NCI-H1436 (cell line): ENCODE data around the gene UXS1.
"Not testable (repeated sequence)": the region's sequence is repeated elsewhere in the genome, so short reads cannot be mapped to it uniquely, and the experiment has no call there.

Source experiments
- DNase-seq: peaks from one replicate; lab custom pipeline; 2025; lab: John Stamatoyannopoulos, UW

The UXS1 gene

GRCh38 chr2:106160786-106161261, 33.3 kb downstream of the UXS1 start:
- DNase-seq: no peak

DNA sequence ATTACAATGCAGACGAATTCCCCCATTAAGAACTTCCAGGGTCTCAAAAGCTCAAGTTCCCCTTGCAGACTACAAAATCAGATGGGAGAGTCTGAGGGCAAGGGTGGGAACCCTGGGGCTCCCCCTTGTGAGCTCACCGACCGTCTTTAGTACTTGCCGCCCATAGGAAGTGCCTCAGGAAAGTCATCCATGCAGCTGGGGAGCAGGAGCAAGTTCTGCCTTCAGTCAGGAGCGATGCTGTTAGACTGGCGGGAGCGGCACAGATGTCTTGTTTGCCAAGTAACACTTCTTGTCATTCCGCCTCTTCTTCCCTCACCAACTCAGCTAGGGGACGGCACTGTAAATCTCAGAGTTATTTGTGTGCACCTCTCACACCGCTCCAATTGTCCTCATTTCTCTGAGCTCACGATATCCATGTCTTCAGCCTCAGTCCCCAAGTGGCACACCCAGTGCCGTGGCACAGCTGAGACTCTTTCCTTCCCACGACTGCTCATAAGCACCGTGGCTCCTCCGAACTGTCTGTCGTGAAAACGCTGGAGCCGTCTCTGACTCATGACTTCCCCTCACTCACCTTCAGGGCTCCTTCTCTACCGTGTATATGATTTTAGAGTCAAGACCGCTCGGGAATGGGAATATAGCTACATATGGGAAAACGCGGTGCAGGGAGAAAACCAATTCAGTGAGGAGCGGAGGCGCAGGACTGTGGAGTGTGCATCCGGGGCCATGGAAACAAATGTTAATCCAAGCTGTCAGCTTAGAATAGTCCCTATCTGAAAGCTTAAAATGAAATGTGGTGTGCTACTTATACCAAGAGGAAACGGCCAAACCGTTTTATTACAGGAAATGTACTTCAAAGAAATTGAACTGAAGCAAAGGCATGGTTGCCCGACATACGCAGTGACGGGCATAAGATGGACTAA, 34.0 kb downstream of the UXS1 start:
- no peak for DNase-seq

DNA sequence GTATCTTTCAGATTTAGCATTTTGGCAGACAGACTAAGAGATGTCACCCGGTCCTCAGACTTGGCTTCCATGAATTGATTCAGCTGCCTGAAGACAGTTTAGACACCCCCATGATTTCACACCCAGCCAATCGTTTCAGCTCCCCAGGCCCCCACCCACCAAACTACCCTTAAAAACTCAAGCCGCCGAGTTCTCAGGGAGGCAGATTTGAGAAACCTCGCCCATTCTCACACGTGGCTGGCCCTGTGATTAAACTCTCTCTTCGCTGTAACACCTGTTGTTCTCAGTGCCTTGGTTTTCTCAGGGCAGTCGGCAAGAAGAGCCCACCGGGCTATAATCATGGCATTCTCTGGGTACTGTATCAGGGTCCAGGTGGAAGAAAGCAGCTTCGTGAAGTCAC, 35.2 kb downstream of the UXS1 start:
- no peak for DNase-seq

DNA sequence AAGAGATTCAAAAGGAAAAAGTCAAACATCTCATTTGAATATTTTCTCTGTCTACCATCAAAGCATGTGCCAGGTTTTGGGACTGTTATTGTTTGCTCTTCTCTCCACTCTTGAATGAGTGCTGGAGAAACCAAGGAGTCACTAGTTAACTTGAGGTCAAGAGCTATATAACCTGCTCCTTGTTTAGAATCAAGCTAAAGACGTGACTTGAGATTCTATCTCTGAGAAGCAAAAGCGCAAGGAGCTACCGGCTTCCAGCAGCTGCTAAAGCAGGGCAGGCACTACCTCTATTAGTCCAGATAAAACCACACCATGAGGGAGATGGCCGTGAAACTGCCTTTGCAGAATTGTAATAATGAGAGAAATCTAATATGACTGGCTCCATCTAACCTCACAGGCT, 36.0 kb downstream of the UXS1 start:
- no peak for DNase-seq

GRCh38 chr2:106157416-106157815, 36.7 kb downstream of the UXS1 start:
- DNase-seq: no peak

DNA sequence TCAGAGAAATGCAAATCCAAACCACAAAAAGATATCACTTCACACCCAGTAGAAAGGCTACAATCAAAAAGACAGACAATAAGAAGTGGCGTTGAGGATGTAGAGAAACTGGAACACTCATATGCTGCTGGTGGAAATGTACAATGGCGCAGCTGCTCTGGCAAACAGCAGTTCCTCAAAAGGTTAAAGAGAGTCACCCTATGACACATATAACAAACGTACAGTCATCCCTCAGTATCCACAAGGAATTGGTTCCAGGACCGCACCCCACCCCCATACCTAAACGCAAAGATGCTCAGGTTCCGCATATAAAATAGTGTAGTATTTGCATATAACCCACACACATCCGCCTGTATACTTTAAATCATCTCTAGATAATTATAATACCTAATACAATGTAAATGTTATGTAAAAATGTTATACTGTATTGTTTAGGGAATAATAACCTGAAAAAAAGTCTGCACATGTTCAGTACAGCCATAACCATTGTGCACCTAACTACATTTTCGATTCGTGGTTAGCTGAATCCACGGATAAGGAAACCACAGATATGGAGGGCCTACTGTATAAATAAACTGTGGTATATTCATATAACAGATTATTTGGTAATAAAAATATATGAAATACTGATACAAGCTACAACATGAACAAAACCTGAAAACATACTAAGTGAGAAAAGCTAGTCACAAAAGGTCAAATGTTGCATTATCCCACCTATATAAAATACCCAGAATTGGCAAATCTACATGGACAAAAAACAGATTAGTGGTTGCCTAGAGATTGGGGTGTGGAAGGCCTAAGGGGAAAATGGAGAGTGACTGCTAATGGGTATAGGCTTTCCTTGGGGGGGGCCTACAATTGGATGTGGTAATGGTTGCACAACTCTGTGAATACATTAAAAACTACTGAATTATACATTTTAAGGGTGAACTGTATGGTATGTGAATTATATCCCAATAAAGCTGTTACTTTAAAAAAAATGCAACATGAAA, 37.5 kb downstream of the UXS1 start:
- DNase-seq: no peak

DNA sequence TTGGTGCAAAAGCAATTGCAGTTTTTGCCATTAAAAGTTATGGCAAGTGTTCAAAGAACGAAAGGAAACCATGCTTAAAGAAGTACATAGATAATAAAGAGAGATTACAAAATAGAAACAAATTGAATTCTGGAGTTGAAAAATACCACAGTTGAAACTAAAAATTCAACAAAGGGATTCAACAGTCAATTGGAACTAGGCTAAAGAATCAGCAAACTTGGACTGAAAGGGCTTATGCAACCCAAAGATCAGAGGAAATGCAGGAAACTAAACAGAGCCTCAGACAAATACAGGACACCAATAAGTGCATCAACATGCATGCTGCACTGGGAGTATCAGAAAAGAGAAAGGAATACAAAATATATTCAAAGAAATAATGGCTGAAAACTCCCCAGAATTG, 40.3 kb downstream of the UXS1 start:
- DNase-seq: no peak

DNA sequence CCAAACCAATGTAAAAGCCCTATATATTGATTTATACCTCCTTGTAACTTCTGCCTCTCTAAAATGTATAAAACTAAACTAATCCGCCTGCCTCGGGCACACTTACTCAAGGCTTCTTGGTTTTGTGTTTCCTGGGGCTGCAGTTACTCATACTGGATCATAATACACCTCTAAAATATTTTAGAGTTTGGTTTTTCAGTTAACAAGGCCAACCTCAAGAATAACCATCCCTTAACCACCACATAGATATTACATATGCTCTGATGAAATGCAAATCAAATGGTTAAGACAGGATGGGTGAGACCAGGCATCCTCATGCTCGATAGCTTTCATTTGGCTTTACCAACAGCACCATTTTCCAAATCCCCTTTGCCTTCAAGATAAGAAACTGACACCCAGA, 46.4 kb downstream of the UXS1 start:
- DNase-seq: no peak

DNA sequence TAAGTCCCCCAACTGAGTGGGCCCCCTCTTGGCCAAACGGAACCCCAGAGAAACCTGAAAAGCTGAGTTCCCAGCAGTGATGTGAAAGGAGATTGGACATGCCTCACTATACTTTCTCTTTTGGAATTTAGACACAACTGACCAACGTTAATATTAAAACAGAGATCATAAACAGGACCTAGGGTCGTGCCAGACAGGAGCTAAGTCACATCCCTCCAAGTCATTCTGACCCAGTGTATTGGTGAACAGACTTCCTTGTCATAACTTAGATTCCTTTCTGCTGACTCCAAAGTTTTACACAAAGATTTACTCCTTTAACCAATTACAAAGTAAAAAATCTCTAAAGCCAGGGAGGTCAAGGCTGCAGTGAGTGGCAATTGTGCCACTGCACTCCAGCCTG, 46.9 kb downstream of the UXS1 start:
- DNase-seq: no peak

DNA sequence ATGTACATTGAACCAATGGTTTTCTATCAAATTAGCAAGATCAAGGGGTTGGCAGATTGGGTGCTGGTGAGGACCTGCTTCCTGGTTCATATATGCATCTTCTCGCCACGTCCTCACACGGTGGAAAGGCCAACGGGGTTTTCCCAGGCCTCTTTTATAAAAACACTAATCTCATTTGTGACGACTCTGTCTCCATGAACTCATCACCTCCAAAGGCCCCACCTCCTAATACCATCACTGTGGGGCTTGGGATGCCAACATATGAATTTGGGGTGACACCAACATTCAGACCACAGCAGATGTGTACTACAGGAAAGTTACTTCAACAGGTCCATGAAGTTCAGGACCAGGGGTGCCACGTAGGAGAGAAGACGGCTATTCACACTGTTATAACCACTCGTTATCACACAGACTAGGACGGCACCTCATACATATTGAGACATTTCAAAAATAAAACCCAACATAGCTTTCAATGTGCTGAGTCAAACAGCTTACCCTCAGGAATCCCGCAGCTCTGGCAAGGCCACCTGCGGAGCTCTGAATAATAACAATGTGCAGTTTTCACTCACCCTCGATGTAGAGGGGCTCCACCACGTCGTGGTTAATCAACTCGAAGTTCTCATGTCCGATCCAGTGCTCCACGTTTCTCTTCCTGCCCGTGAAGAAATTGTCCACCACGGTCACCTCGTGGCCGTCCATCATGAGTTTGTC, 49.3 kb downstream of the UXS1 start:
- no peak for DNase-seq

GRCh38 chr2:106143495-106144215, 50.4 kb downstream of the UXS1 start:
- no peak for DNase-seq

GRCh38 chr2:106142683-106143082, 51.4 kb downstream of the UXS1 start:
- DNase-seq: no peak

DNA sequence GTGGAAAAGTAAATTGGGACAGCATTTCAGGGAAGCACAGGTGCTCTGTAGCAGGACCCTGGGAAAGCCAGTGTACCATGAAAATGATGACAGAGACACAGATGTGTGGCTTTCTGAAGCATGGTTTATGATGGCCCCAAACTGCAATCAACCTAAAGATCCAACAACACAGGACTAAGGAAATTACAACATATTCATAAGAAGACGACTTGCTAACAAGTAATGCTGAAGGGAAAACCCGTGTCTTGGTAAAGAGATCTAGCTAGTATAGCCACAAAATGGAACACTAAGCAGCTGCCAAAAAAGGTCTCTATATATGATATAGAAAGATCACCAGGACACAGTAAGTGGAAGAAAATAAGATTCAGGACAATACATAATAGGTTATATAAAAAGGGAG, 53.2 kb downstream of the UXS1 start:
- DNase-seq: no peak

- no peak for DNase-seq
These were observed 54.0 kb downstream of the UXS1 start for GRCh38 chr2:106140113-106140512.

- DNase-seq: no peak
These were observed 54.7 kb downstream of the UXS1 start for GRCh38 chr2:106139238-106139935.

GRCh38 chr2:106138543-106139237, 55.4 kb downstream of the UXS1 start:
- no peak for DNase-seq

DNA sequence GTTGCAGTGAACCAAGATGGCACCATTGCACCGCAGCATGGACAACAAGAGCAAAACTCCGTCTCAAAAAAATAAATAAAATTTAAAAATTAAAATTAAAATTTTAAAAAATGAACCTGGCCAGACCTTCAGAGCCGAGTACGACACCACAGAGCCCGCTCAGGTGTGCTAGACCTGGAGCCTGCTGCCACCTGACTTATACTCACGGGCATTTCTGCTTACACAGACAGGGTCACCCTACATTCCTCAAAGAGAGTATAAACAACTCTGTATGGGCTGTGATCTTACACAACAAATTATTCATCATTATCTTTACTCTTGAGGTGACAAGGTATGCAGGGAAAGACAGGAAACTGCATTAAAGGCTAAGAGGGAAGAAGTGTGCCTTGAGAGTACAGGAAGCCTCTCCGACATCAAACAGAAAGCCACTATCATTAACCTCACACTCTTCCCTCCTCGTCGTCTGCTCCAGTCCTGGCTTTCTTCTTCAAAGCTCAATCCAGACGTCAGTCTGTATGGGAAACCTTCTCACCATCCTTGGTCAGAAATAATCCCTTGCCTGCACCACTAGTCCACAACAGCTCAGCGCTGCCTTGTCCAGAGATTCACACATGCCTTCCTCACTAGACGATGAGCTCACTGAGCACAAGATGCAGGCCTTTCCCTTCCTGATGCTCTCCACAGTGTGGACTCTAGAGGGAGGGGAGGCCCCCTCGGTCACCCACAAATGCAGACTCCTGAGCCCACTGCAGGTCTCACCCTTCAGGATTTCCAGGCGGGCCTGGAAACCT, 56.2 kb downstream of the UXS1 start:
- DNase-seq: no peak

GRCh38 chr2:106131192-106131591, 62.9 kb downstream of the UXS1 start:
- not testable (repeated sequence) for DNase-seq
